Dedifferentiated amniotic fluid mesenchymal stem cell (primary cell): ENCODE results near the gene GPALPP1.
"Not testable (repeated sequence)": the region's sequence is repeated elsewhere in the genome, so short reads cannot be mapped to it uniquely, and the experiment has no call there.

Source experiments
- DNase-seq: peaks from one replicate; pipeline ENCODE4 v3.0.0-alpha.2; 2016; ENCODE audit errors: extremely low spot score

The GPALPP1 gene

GRCh38 chr13:45063261-45063860 lies 74.0 kb downstream of the GPALPP1 start:
- DNase-seq, result no peak

GRCh38 chr13:45063889-45064288 lies 74.6 kb downstream of the GPALPP1 start:
- DNase-seq, result not testable (repeated sequence)

- no peak for DNase-seq
These were observed 75.6 kb downstream of the GPALPP1 start for GRCh38 chr13:45064889-45065288.

GRCh38 chr13:45068036-45069001 lies 79.0 kb downstream of the GPALPP1 start:
- DNase-seq, result no peak

GRCh38 chr13:45073809-45074208 lies 84.5 kb downstream of the GPALPP1 start:
- DNase-seq, result no peak

- no peak for DNase-seq
These were observed 85.4 kb downstream of the GPALPP1 start for GRCh38 chr13:45074721-45075120.

- no peak for DNase-seq
These were observed 88.7 kb downstream of the GPALPP1 start for GRCh38 chr13:45078003-45078402.
